ENCODE measurements around the gene PRUNE2.

Gene PRUNE2

DNA sequence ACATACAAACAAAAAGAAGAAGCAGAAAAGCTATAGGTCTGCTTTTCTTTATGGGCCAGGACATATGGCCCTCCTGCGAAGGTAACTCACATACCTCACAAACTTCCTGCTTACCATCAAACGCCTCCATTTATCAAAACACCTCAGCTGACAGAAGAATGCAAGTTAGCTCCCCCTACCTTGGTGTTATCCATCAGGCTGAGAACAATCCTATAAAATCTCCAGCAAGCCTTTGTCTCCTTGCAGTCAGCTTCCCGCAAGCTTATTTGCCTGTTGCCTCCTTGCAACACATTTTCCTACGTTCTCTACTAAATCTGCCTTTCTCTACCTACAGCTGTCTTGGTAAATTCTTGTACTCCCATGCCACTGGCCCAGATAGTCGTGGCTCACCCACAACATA lies 164.4 kb downstream of the PRUNE2 start:
- Histone ChIP-seq H3K4me3 (ENCODE audit: low read depth, low read length) (no peak overlapping the region), H3K36me3 (no peaks in the 10 kb centered on the region; the same call in 1 of the 2 replicates), H3K4me1 (no peaks in the 10 kb centered on the region), H3K9me3 (no peaks in the 10 kb centered on the region), H3K27me3 (no peaks in the 10 kb centered on the region)
- DNase-seq: no peak
- TF ChIP-seq, protein P1, sequence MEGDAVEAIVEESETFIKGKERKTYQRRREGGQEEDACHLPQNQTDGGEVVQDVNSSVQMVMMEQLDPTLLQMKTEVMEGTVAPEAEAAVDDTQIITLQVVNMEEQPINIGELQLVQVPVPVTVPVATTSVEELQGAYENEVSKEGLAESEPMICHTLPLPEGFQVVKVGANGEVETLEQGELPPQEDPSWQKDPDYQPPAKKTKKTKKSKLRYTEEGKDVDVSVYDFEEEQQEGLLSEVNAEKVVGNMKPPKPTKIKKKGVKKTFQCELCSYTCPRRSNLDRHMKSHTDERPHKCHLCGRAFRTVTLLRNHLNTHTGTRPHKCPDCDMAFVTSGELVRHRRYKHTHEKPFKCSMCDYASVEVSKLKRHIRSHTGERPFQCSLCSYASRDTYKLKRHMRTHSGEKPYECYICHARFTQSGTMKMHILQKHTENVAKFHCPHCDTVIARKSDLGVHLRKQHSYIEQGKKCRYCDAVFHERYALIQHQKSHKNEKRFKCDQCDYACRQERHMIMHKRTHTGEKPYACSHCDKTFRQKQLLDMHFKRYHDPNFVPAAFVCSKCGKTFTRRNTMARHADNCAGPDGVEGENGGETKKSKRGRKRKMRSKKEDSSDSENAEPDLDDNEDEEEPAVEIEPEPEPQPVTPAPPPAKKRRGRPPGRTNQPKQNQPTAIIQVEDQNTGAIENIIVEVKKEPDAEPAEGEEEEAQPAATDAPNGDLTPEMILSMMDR (IDR thresholded peaks at IDR 0.05; ENCODE audit: low read depth, low read length): no peak

- no peak for DNase-seq
- TF ChIP-seq, protein P1 (IDR thresholded peaks at IDR 0.05; ENCODE audit: low read depth, low read length): no peak
- H3K36me3 ChIP-seq: no peaks in the 10 kb centered on the region; the same call in 1 of the 2 replicates
- no peaks in the 10 kb centered on the region for H3K27me3 ChIP-seq
- H3K4me3 ChIP-seq (ENCODE audit: low read depth, low read length): no peak overlapping the region
- no peaks in the 10 kb centered on the region for H3K9me3 ChIP-seq
- H3K4me1 ChIP-seq: no peaks in the 10 kb centered on the region
These were observed 167.5 kb downstream of the PRUNE2 start for GRCh38 chr9:76738402-76738801.

GRCh38 chr9:76737154-76737902 lies 168.6 kb downstream of the PRUNE2 start:
- no peaks in the 10 kb centered on the region for H3K9me3 ChIP-seq
- no peak for DNase-seq
- H3K4me3 ChIP-seq (ENCODE audit: low read depth, low read length): no peak overlapping the region
- no peaks in the 10 kb centered on the region; the same call in 1 of the 2 replicates for H3K36me3 ChIP-seq
- H3K4me1 ChIP-seq: no peaks in the 10 kb centered on the region
- TF ChIP-seq, protein P1 (IDR thresholded peaks at IDR 0.05; ENCODE audit: low read depth, low read length): no peak
- no peaks in the 10 kb centered on the region for H3K27me3 ChIP-seq

DNA sequence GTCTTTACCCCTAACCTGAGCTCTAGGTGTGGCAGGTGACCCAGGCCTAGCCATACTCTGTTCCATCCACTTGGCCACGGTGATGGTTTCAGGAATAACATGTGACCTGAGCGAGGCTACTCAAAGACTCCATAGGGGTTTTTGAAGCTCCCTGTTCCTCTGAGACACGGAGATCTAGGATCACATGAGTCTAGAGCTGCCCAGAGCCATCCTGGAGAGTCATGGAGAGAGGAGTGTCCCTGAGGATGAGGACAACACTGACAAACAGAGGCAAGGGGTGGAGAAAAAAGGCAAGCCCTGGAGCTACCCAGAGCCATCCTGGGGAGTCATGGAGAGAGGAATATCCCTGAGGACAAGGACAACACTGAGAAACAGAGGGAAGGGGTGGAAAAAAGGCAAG lies 171.2 kb downstream of the PRUNE2 start:
- Histone ChIP-seq H3K9me3 (no peaks in the 10 kb centered on the region), H3K4me3 (ENCODE audit: low read depth, low read length) (no peak overlapping the region), H3K27me3 (no peaks in the 10 kb centered on the region), H3K4me1 (no peaks in the 10 kb centered on the region), H3K36me3 (no peaks in the 10 kb centered on the region; the same call in 1 of the 2 replicates)
- TF ChIP-seq, protein P1 (IDR thresholded peaks at IDR 0.05; ENCODE audit: low read depth, low read length): no peak
- DNase-seq: no peak

DNA sequence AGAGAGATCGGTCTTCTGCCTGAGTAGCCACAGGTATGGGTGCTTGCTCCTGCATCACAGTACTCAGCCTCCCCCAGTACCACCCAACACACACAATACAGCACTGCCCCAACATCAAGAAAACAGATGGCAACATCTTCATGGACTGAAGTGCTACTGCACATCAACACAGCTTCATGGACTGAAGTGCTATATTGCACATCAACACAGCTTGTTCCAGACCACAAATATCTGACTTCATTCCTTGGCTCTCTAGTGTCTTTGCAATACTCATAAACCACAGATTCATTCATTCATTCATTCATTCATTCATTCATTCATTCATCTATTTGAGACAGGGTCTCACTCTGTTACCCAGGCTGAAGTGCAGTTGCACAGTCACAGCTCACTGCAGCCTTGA lies 172.8 kb downstream of the PRUNE2 start:
- no peak for DNase-seq
- H3K4me3 ChIP-seq (ENCODE audit: low read depth, low read length): no peak overlapping the region
- no peaks in the 10 kb centered on the region for H3K27me3 ChIP-seq
- TF ChIP-seq, protein P1 (IDR thresholded peaks at IDR 0.05; ENCODE audit: low read depth, low read length): no peak
- no peaks in the 10 kb centered on the region for H3K36me3 ChIP-seq
- no peaks in the 10 kb centered on the region for H3K9me3 ChIP-seq
- no peaks in the 10 kb centered on the region for H3K4me1 ChIP-seq

GRCh38 chr9:76732341-76732958 lies 173.5 kb downstream of the PRUNE2 start:
- H3K27me3 ChIP-seq: no peaks in the 10 kb centered on the region
- no peak overlapping the region for H3K4me3 ChIP-seq (ENCODE audit: low read depth, low read length)
- no peaks in the 10 kb centered on the region for H3K36me3 ChIP-seq
- H3K4me1 ChIP-seq: no peaks in the 10 kb centered on the region
- no peak for DNase-seq
- TF ChIP-seq, protein P1 (IDR thresholded peaks at IDR 0.05; ENCODE audit: low read depth, low read length): no peak
- H3K9me3 ChIP-seq: no peaks in the 10 kb centered on the region

Data from BE2C (cell line).